ENCODE data around the gene SIPA1L3.
A peak's percentile ranks its signal among the peaks of the same experiment; 100 is the strongest.

Gene SIPA1L3

DNA sequence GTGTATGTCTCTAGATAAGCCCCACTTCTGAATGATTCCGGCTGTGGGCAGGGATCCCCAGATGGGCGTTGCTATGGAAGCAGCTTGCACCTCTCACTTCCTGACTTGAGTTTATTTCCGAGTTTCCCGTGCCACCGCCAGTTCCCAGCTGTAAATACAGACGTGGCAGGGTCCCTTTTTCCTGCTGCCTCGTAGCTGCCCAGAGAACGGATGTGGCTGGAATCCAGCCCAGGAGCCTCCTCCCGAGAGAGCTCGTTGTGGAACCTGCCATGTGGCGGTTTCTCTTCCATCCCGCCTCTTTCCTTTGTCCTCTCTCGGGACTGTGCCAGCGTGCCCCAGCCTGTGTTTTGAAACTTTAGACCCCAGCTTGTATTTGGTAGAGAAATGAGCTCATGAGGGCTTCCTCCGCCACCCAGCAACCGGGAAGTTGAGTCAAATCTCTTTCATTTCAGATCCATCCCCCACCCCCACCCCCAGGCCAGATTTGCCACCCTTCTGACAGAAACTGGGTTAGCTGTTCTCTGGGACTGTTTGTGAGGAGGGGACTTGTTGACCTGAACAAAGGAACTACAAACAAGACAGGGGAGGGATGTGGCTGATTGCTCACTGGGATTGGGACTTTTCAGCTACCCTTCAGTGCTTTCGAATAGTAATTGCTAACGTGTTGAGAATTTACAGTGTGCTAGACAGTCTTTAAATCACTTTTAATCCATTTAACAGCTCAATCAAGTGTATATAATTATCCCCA lies 96.6 kb downstream of the SIPA1L3 start:
- H3K27me3 ChIP-seq (replicated peaks; ENCODE audit: control insufficient read depth, insufficient read depth, low read length, poor library complexity, severe bottlenecking), result no peaks in the 10 kb centered on the region
- H3K36me3 ChIP-seq (ENCODE audit: control insufficient read depth, insufficient read depth, low read length), result no peaks in the 10 kb centered on the region
- DNase-seq, result no peak
- no peak overlapping the region for H3K27ac ChIP-seq (ENCODE audit: insufficient read depth, low read length, poor library complexity, severe bottlenecking)
- H3K4me3 ChIP-seq (ENCODE audit: insufficient read depth, low read depth, low read length, poor library complexity, severe bottlenecking), result peak overlapping the region; percentile 22
- peaks cover 9% of the 10 kb centered on the region for H3K4me1 ChIP-seq (ENCODE audit: control insufficient read depth, insufficient read depth, low read length, poor library complexity, severe bottlenecking)
- H3K9me3 ChIP-seq (ENCODE audit: control insufficient read depth, low read length), result no peaks in the 10 kb centered on the region

DNA sequence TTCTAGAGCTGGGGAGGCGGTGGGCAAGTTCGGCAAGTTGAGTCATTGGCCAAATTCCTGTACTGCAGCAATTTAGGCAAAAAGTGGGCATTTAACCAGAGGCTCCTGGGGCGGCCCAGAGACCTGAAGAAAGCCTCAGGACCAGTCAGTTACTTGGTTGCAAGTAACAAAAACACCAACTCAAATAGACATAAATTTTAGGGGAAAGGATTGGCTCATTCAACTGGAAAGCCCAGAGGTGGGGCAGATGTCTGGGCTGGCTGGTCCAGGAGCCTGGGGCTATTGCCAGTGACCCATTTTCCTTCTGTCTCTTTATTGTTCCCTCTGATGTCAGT lies 97.1 kb downstream of the SIPA1L3 start:
- Histone ChIP-seq H3K4me1 (ENCODE audit: control insufficient read depth, insufficient read depth, low read length, poor library complexity, severe bottlenecking) (peaks cover 9% of the 10 kb centered on the region), H3K9me3 (ENCODE audit: control insufficient read depth, low read length) (no peaks in the 10 kb centered on the region), H3K27ac (ENCODE audit: insufficient read depth, low read length, poor library complexity, severe bottlenecking) (no peak overlapping the region), H3K36me3 (ENCODE audit: control insufficient read depth, insufficient read depth, low read length) (no peaks in the 10 kb centered on the region), H3K4me3 (ENCODE audit: insufficient read depth, low read depth, low read length, poor library complexity, severe bottlenecking) (no peak overlapping the region), H3K27me3 (replicated peaks; ENCODE audit: control insufficient read depth, insufficient read depth, low read length, poor library complexity, severe bottlenecking) (no peaks in the 10 kb centered on the region)
- no peak for DNase-seq

GRCh38 chr19:38004521-38005223 lies 97.7 kb downstream of the SIPA1L3 start:
- H3K4me1 ChIP-seq (ENCODE audit: control insufficient read depth, insufficient read depth, low read length, poor library complexity, severe bottlenecking), result peaks cover 9% of the 10 kb centered on the region
- no peak for DNase-seq
- H3K27ac ChIP-seq (ENCODE audit: insufficient read depth, low read length, poor library complexity, severe bottlenecking), result no peak overlapping the region
- H3K36me3 ChIP-seq (ENCODE audit: control insufficient read depth, insufficient read depth, low read length), result no peaks in the 10 kb centered on the region
- H3K9me3 ChIP-seq (ENCODE audit: control insufficient read depth, low read length), result no peaks in the 10 kb centered on the region
- no peak overlapping the region for H3K4me3 ChIP-seq (ENCODE audit: insufficient read depth, low read depth, low read length, poor library complexity, severe bottlenecking)
- no peaks in the 10 kb centered on the region for H3K27me3 ChIP-seq (replicated peaks; ENCODE audit: control insufficient read depth, insufficient read depth, low read length, poor library complexity, severe bottlenecking)

DNA sequence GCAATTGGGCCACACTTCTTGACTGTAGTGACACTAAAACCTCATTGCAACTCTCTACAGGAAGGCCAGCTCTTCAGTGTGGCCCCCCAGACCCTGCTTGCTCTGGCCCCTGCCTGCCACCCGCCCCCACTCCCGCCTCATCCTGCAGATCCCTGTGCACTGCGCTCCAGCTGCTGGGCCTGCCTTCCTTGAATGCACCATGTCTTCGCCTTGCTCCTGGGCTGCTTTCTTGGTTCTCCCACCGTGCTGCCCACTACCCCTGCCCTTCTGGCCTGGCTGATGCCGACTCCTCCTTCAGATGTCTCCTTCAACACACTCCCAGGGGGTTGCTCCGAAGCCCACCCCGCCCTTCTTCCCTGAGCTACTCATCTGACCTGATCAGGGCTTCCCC lies 98.2 kb downstream of the SIPA1L3 start:
- Histone ChIP-seq H3K4me3 (ENCODE audit: insufficient read depth, low read depth, low read length, poor library complexity, severe bottlenecking) (no peak overlapping the region), H3K27me3 (replicated peaks; ENCODE audit: control insufficient read depth, insufficient read depth, low read length, poor library complexity, severe bottlenecking) (no peaks in the 10 kb centered on the region), H3K9me3 (ENCODE audit: control insufficient read depth, low read length) (no peaks in the 10 kb centered on the region), H3K4me1 (ENCODE audit: control insufficient read depth, insufficient read depth, low read length, poor library complexity, severe bottlenecking) (peaks cover 9% of the 10 kb centered on the region), H3K36me3 (ENCODE audit: control insufficient read depth, insufficient read depth, low read length) (no peaks in the 10 kb centered on the region), H3K27ac (ENCODE audit: insufficient read depth, low read length, poor library complexity, severe bottlenecking) (no peak overlapping the region)
- no peak for DNase-seq

DNA sequence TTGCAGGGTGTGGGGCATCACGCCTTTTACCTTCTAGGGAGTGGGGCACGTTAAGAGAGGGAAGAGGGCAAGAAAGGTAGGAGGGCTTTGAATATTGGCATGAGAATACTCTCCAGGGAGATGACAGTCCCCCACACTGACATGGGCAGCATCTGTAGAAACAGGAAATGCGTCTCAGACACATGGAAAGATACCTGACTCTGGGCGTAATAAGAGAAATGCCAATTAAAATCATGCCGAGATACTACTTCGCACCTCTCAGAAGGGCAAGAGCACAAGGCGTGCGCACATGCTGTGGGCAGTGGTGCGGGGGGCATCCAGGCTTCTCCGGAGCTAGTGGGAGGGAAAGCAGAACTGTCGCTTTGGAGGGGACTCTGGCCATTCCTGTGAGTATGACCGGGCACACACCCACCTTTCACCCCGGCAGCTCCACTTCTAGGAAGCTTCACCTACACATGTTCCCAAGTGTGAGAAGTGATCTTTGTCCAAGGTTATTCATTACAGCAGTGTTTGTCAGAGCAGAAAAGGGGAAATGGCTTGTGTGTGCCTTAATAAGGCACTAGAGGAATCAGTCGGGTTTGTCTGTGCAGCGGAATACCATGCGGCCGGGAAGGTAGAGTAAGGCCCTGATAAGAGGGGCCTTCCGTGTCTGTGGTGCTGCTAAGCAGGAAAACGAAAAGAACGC lies 99.5 kb downstream of the SIPA1L3 start:
- Histone ChIP-seq H3K36me3 (ENCODE audit: control insufficient read depth, insufficient read depth, low read length) (no peaks in the 10 kb centered on the region), H3K9me3 (ENCODE audit: control insufficient read depth, low read length) (no peaks in the 10 kb centered on the region), H3K27ac (ENCODE audit: insufficient read depth, low read length, poor library complexity, severe bottlenecking) (no peak overlapping the region), H3K4me3 (ENCODE audit: insufficient read depth, low read depth, low read length, poor library complexity, severe bottlenecking) (no peak overlapping the region), H3K27me3 (replicated peaks; ENCODE audit: control insufficient read depth, insufficient read depth, low read length, poor library complexity, severe bottlenecking) (no peaks in the 10 kb centered on the region), H3K4me1 (ENCODE audit: control insufficient read depth, insufficient read depth, low read length, poor library complexity, severe bottlenecking) (peaks cover 9% of the 10 kb centered on the region)
- DNase-seq, result no peak

- Histone ChIP-seq H3K27ac (ENCODE audit: insufficient read depth, low read length, poor library complexity, severe bottlenecking) (no peak overlapping the region), H3K27me3 (replicated peaks; ENCODE audit: control insufficient read depth, insufficient read depth, low read length, poor library complexity, severe bottlenecking) (no peaks in the 10 kb centered on the region), H3K4me3 (ENCODE audit: insufficient read depth, low read depth, low read length, poor library complexity, severe bottlenecking) (no peak overlapping the region), H3K4me1 (ENCODE audit: control insufficient read depth, insufficient read depth, low read length, poor library complexity, severe bottlenecking) (no peaks in the 10 kb centered on the region), H3K36me3 (ENCODE audit: control insufficient read depth, insufficient read depth, low read length) (no peaks in the 10 kb centered on the region), H3K9me3 (ENCODE audit: control insufficient read depth, low read length) (no peaks in the 10 kb centered on the region)
- no peak for DNase-seq
These were observed 102.7 kb downstream of the SIPA1L3 start for GRCh38 chr19:38009650-38010242.

DNA sequence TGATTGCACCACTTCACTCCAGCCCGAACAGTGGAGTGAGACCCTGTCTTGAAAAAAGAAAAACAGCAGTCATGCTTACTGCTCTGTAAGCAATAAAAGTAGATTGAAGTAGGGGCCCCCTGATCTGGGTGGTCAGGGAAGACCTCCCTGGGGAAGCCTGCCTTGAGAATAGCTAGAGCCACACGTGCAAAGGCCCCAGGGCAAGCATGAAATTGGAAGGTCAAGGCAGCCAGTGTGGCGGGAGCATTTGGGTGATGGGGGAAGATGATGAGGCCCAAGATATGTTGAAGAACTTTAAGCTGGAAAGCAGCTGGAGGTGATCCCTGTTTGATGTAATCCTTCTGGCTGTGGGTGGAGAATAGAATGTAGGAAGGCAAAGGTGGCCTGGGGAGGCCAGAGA lies 104.4 kb downstream of the SIPA1L3 start:
- no peaks in the 10 kb centered on the region for H3K27me3 ChIP-seq (replicated peaks; ENCODE audit: control insufficient read depth, insufficient read depth, low read length, poor library complexity, severe bottlenecking)
- DNase-seq, result no peak
- no peak overlapping the region for H3K27ac ChIP-seq (ENCODE audit: insufficient read depth, low read length, poor library complexity, severe bottlenecking)
- no peak overlapping the region for H3K4me3 ChIP-seq (ENCODE audit: insufficient read depth, low read depth, low read length, poor library complexity, severe bottlenecking)
- H3K4me1 ChIP-seq (ENCODE audit: control insufficient read depth, insufficient read depth, low read length, poor library complexity, severe bottlenecking), result no peaks in the 10 kb centered on the region
- H3K9me3 ChIP-seq (ENCODE audit: control insufficient read depth, low read length), result no peaks in the 10 kb centered on the region
- H3K36me3 ChIP-seq (ENCODE audit: control insufficient read depth, insufficient read depth, low read length), result no peaks in the 10 kb centered on the region

DNA sequence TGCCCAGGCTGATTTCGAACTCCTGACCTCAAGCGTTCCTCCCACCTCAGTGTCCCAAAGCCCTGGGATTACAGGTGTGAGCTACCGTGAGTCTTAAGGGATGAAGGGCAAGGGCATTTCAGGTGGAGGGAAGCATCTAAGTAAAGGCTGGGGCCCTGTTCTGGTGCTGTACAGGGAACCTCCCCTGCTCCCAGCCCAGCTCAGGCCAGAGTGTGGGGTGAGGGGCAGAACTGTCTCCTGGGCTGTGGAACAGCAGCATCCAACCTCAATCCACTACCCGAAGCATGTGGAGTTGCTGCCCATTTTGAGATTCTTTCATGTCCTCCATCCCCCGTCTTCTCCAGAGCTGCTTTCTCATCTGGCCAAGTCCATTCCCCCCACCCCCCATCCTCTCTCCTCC lies 105.3 kb downstream of the SIPA1L3 start:
- H3K4me1 ChIP-seq (ENCODE audit: control insufficient read depth, insufficient read depth, low read length, poor library complexity, severe bottlenecking), result no peaks in the 10 kb centered on the region
- no peaks in the 10 kb centered on the region for H3K36me3 ChIP-seq (ENCODE audit: control insufficient read depth, insufficient read depth, low read length)
- H3K27ac ChIP-seq (ENCODE audit: insufficient read depth, low read length, poor library complexity, severe bottlenecking), result no peak overlapping the region
- H3K9me3 ChIP-seq (ENCODE audit: control insufficient read depth, low read length), result no peaks in the 10 kb centered on the region
- DNase-seq, result no peak
- H3K27me3 ChIP-seq (replicated peaks; ENCODE audit: control insufficient read depth, insufficient read depth, low read length, poor library complexity, severe bottlenecking), result no peaks in the 10 kb centered on the region
- no peak overlapping the region for H3K4me3 ChIP-seq (ENCODE audit: insufficient read depth, low read depth, low read length, poor library complexity, severe bottlenecking)

DNA sequence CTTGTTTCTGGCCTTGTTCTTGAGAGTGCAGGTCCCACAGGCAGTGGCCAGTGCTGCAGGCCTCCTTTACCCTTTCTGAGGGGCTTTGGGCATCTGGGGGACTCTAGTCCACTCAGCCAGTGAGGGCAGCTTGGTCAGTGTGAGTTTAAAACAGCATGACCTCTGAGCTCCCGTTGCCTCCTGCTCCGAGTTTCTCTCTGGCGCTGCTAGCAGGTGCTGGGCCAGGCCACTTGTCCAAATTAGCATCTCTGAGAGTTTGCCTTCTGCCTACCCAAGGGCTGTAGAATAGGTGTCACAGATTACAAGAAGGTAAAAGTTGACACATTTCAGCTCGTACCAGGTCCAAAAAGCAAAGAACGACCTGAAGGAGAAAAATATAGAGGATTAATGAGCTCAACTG lies 105.9 kb downstream of the SIPA1L3 start:
- Histone ChIP-seq H3K27me3 (replicated peaks; ENCODE audit: control insufficient read depth, insufficient read depth, low read length, poor library complexity, severe bottlenecking) (no peaks in the 10 kb centered on the region), H3K4me1 (ENCODE audit: control insufficient read depth, insufficient read depth, low read length, poor library complexity, severe bottlenecking) (no peaks in the 10 kb centered on the region), H3K27ac (ENCODE audit: insufficient read depth, low read length, poor library complexity, severe bottlenecking) (no peak overlapping the region), H3K4me3 (ENCODE audit: insufficient read depth, low read depth, low read length, poor library complexity, severe bottlenecking) (no peak overlapping the region), H3K9me3 (ENCODE audit: control insufficient read depth, low read length) (no peaks in the 10 kb centered on the region), H3K36me3 (ENCODE audit: control insufficient read depth, insufficient read depth, low read length) (no peaks in the 10 kb centered on the region)
- no peak for DNase-seq
